Panc1 (cell line): ENCODE measurements around the gene GPC6. TPM values are rescaled to one million over a fixed set of nuclear protein-coding genes. Genes with fewer than 3 reads are reported as not detected.

Source experiments
- ATAC-seq: fragments of 200-7000 bp; cut with Tn5 transposase; 2 replicates; pipeline ENCODE4 v1.9.1; 2020; ENCODE audit warnings: mild to moderate bottlenecking, moderate library complexity
- BruUV-seq: library from RNA; stranded (reverse); fragments of 400-500 nt; replicated peaks from 2 replicates; lab custom pipeline; 2021; lab: Mats Ljungman, UMichigan
- CTCF ChIA-PET: fragments of 300-600 bp; sonication (Branson Sonifier 250); formaldehyde crosslinking; loops from one replicate; lab custom pipeline; 2022; ENCODE audit warnings: antibody characterized with exemption; lab: Charles Lee
- POLR2A ChIA-PET: fragments of 300-600 bp; sonication (Branson Sonifier 250); formaldehyde crosslinking; loops from one replicate; lab custom pipeline; 2022; ENCODE audit warnings: antibody characterized with exemption; lab: Charles Lee
- DNase-seq: peaks from one replicate; pipeline ENCODE4 v3.0.0-alpha.2; 2010; ENCODE audit warnings: low read depth, low spot score
- H3K27ac ChIP-seq: 2 replicates; pipeline ENCODE4 v1.5.1; 2011; ENCODE audit warnings: mild to moderate bottlenecking, low read length, inconsistent platforms
- H3K27me3 ChIP-seq: fragments of 200-500 bp; sonication (Bioruptor generic); 2 replicates; pipeline ENCODE4 v1.6.0; 2014; ENCODE audit warnings: low read length, inconsistent platforms; ENCODE audit not compliant: control insufficient read depth, insufficient read depth
- H3K36me3 ChIP-seq: fragments of 200-500 bp; sonication (Bioruptor generic); 2 replicates; pipeline ENCODE4 v1.5.1; 2014; ENCODE audit warnings: inconsistent platforms, mild to moderate bottlenecking, low read length, moderate library complexity; ENCODE audit not compliant: control insufficient read depth, insufficient read depth
- H3K4me1 ChIP-seq: 2 replicates; pipeline ENCODE4 v1.5.1; 2011; ENCODE audit warnings: inconsistent platforms, mild to moderate bottlenecking, low read length, moderate library complexity; ENCODE audit not compliant: control insufficient read depth, insufficient read depth
- H3K4me3 ChIP-seq, 2 experiments: 2 replicates each; pipeline ENCODE4 v1.5.1; 2011 to 2012; ENCODE audit warnings: low read depth in 2 of 2, low read length in 2 of 2, mild to moderate bottlenecking in 2 of 2, inconsistent platforms in 1 of 2, moderate library complexity in 1 of 2
- H3K9me3 ChIP-seq: fragments of 200-500 bp; sonication (Bioruptor generic); 2 replicates; pipeline ENCODE4 v1.5.1; 2014; ENCODE audit warnings: low read depth, mild to moderate bottlenecking, inconsistent platforms, low read length, moderate library complexity; ENCODE audit not compliant: control insufficient read depth, insufficient read depth
- POLR2AphosphoS5 ChIP-seq: IDR thresholded peaks from 2 replicates; pipeline ENCODE4 v1.6.1; 2012; ENCODE audit warnings: mild to moderate bottlenecking, low read depth, low read length, moderate library complexity
- REST ChIP-seq, 2 experiments: IDR thresholded peaks; 2 replicates each; pipeline ENCODE4 v1.6.1; 2011 to 2012; ENCODE audit warnings: low read depth in 2 of 2, control low read depth in 1 of 2, low read length in 1 of 2, mild to moderate bottlenecking in 1 of 2, moderate library complexity in 1 of 2; ENCODE audit not compliant: insufficient read depth in 1 of 2
- SIN3A ChIP-seq: IDR thresholded peaks from 2 replicates; pipeline ENCODE4 v1.6.1; 2012; ENCODE audit warnings: low read depth, mild to moderate bottlenecking, low read length, moderate library complexity, borderline replicate concordance; ENCODE audit not compliant: insufficient read depth
- TCF7L2 ChIP-seq: IDR thresholded peaks from 2 replicates; pipeline ENCODE4 v1.6.1; 2011; ENCODE audit warnings: mild to moderate bottlenecking, low read depth, low read length, inconsistent platforms
- in situ Hi-C: cut with HindIII; loops from 2 replicates; pipeline ENCODE4 v1.10.0; 2016; ENCODE audit warnings: low sequenced_read_pairs, low pct_unique_long_range_greater_than_20kb
- intact Hi-C: fragments of 100-400 bp; cut with micrococcal nuclease; formaldehyde crosslinking; loops from one replicate; pipeline ENCODE4 v1.10.0; 2022; ENCODE audit not compliant: unreplicated experiment
- total RNA-seq: library from RNA; stranded (reverse); gene quantifications from one replicate; pipeline ENCODE4 v1.2.1, GENCODE V29; 2021; ENCODE audit not compliant: unreplicated experiment
- TF ChIP-seq, protein P1 (sequence below): fragments of 450-650 bp; IDR thresholded peaks from 2 replicates; pipeline ENCODE4 v1.5.1; 2017; ENCODE audit warnings: mild to moderate bottlenecking

GPC6 gene
- total RNA-seq, 1 experiment from 2014 or later: 4.8 TPM

DNA sequence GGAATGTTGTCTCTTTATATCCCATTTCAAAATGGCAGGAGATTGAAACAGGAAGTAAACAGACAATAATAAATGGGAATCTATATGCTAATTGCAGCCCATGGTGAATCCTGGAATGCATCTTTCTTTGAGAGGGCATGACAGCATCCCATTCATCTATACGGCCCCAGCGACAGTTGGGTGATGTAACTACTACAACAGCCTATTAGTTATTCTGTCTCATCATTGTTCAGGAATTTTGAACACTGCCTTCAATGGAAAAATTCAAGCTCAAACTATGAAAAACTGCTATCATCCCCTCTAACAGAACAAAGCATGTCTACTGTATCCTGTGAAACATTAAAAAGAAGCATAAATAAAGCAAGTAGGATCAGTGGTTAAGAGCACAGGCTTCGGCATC is 990.8 kb downstream of the GPC6 start:
- ATAC-seq (no peak), DNase-seq (no peak)
- POLR2A ChIA-PET: no interaction called here
- H3K4me3 ChIP-seq: no peak overlapping the region
- CTCF ChIA-PET: no interaction called here
- TF ChIP-seq, protein P1, sequence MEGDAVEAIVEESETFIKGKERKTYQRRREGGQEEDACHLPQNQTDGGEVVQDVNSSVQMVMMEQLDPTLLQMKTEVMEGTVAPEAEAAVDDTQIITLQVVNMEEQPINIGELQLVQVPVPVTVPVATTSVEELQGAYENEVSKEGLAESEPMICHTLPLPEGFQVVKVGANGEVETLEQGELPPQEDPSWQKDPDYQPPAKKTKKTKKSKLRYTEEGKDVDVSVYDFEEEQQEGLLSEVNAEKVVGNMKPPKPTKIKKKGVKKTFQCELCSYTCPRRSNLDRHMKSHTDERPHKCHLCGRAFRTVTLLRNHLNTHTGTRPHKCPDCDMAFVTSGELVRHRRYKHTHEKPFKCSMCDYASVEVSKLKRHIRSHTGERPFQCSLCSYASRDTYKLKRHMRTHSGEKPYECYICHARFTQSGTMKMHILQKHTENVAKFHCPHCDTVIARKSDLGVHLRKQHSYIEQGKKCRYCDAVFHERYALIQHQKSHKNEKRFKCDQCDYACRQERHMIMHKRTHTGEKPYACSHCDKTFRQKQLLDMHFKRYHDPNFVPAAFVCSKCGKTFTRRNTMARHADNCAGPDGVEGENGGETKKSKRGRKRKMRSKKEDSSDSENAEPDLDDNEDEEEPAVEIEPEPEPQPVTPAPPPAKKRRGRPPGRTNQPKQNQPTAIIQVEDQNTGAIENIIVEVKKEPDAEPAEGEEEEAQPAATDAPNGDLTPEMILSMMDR: no peak
- TF ChIP-seq SIN3A (no peak), TCF7L2 (no peak), POLR2AphosphoS5 (no peak), REST (IDR thresholded peaks at IDR 0.05; ENCODE audit: insufficient read depth in 1 of 2, low read depth in 2 of 2, low read length in 1 of 2) (no peak)
- H3K27ac ChIP-seq: no peak overlapping the region
- intact Hi-C loops (no loop called here), in situ Hi-C loops (no loop called here)
- H3K9me3 ChIP-seq: no peaks in the 10 kb centered on the region
- H3K36me3 ChIP-seq: no peaks in the 10 kb centered on the region
- BruUV-seq: no TSS peak
- no peaks in the 10 kb centered on the region for H3K27me3 ChIP-seq
- no peaks in the 10 kb centered on the region for H3K4me1 ChIP-seq

- no peaks in the 10 kb centered on the region for H3K4me1 ChIP-seq
- ChIA-PET CTCF (no interaction called here), POLR2A (no interaction called here)
- H3K4me3 ChIP-seq: no peak overlapping the region
- no peaks in the 10 kb centered on the region for H3K36me3 ChIP-seq
- in situ Hi-C loops: no loop called here
- no peaks in the 10 kb centered on the region for H3K9me3 ChIP-seq
- no TSS peak for BruUV-seq
- H3K27ac ChIP-seq: no peak overlapping the region
- ATAC-seq (no peak), DNase-seq (no peak)
- TF ChIP-seq SIN3A (no peak), TCF7L2 (no peak), POLR2AphosphoS5 (no peak), REST (IDR thresholded peaks at IDR 0.05; ENCODE audit: insufficient read depth in 1 of 2, low read depth in 2 of 2, low read length in 1 of 2) (no peak)
- TF ChIP-seq, protein P1: no peak
- intact Hi-C loops: no loop called here
- no peaks in the 10 kb centered on the region for H3K27me3 ChIP-seq
Measured at GRCh38 chr13:94218537-94218936, 991.9 kb downstream of the GPC6 start.
